ENCODE results near the gene PHF2. TPM values are rescaled to one million over a fixed set of nuclear protein-coding genes. Genes with fewer than 3 reads are reported as not detected.

PHF2 gene
- total RNA-seq, 2 donors from 2014 or later: 32.4 to 32.9 TPM

DNA sequence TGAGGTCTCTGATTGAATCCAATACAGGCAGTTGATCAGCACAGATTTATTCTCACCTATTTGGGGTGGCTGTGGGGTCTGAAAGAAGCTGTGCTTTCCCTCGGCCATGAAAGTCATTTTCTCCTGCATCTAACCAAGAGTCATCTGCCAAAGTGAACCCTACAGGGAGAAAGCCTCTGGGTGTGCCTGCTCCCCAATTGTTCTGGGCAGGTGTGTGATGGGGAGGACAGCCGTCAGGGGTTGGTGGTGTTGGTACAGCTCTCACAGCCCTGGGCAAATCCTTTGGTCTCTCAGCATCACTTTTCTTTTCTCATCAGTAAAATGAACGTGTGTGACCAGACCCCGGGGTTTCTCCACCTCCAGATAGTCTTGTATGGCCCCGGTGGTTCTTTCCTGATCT, 2.5 kb downstream of the PHF2 start:
- TF ChIP-seq POLR2A (IDR thresholded peaks at IDR 0.05): no peak
- TF ChIP-seq, protein P1, sequence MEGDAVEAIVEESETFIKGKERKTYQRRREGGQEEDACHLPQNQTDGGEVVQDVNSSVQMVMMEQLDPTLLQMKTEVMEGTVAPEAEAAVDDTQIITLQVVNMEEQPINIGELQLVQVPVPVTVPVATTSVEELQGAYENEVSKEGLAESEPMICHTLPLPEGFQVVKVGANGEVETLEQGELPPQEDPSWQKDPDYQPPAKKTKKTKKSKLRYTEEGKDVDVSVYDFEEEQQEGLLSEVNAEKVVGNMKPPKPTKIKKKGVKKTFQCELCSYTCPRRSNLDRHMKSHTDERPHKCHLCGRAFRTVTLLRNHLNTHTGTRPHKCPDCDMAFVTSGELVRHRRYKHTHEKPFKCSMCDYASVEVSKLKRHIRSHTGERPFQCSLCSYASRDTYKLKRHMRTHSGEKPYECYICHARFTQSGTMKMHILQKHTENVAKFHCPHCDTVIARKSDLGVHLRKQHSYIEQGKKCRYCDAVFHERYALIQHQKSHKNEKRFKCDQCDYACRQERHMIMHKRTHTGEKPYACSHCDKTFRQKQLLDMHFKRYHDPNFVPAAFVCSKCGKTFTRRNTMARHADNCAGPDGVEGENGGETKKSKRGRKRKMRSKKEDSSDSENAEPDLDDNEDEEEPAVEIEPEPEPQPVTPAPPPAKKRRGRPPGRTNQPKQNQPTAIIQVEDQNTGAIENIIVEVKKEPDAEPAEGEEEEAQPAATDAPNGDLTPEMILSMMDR (IDR thresholded peaks at IDR 0.05): no peak
- TF ChIP-seq POLR2AphosphoS5 (IDR thresholded peaks at IDR 0.05): no peak
- WGBS: 73% methylated on average over 5 of the region's 5 CpGs
- no peak for DNase-seq (ENCODE audit: low spot score)
- Histone ChIP-seq H3K9me3 (no peaks in the 10 kb centered on the region), H3K27me3 (replicated peaks; ENCODE audit: insufficient read depth) (no peaks in the 10 kb centered on the region), H3K27ac (peak overlapping the region; percentile 90 to 95), H3K4me3 (no peak overlapping the region), H3K36me3 (no peaks in the 10 kb centered on the region), H3K4me1 (replicated peaks) (peaks cover 37% of the 10 kb centered on the region)
- intact Hi-C loops (cut with DNase I): no loop called here

GRCh38 chr9:93579711-93580516, 3.5 kb downstream of the PHF2 start:
- TF ChIP-seq POLR2AphosphoS5 (IDR thresholded peaks at IDR 0.05) (no peak), POLR2A (IDR thresholded peaks at IDR 0.05) (no peak)
- TF ChIP-seq, protein P1 (IDR thresholded peaks at IDR 0.05): no peak

DNA sequence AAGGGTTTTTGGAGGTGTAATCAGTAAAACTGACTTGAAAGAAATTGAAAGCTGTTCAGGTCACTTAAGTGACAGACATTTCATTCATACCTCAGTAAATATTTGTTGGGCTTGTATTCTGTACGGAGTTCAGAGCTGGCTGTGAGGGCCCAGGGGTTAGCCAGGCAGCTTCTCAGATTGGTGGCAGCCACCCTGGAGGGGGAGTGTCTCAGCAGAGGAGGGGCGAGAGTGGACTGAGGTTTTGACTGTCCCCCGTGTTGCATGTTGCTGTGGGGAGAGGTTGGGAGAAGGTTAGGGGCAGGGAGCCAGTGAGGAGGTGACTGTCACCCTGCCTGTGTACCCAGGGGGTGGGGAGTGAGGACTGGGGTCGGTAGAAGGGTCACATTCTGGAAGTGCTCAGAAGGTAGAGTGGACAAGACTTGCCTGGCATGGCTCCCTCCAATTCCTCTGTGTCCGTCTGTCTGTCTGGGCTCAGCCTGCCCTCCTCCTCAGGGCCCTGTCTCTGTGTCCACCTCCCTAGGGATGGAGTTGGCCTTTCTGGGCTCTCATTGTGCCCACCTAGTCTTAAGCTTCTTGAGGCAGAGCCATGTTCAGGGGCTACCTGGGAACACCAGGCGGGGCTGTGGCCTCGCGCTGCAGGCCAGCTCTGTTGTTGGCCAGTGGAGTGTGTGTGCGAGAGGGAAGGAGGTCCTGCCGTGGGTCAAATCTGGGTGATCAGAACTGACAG, 4.4 kb downstream of the PHF2 start:
- H3K36me3 ChIP-seq: no peaks in the 10 kb centered on the region
- 65% methylated on average over 10 of the region's 10 CpGs for WGBS
- H3K9me3 ChIP-seq: no peaks in the 10 kb centered on the region
- H3K4me3 ChIP-seq: no peak overlapping the region
- no peak for DNase-seq (ENCODE audit: low spot score)
- peaks cover 31% of the 10 kb centered on the region for H3K4me1 ChIP-seq (replicated peaks)
- H3K27me3 ChIP-seq (replicated peaks; ENCODE audit: insufficient read depth): no peaks in the 10 kb centered on the region
- intact Hi-C loops (cut with DNase I): no loop called here
- peak overlapping the region in 1 of 2 donors; percentile 23 for H3K27ac ChIP-seq
- TF ChIP-seq POLR2AphosphoS5 (IDR thresholded peaks at IDR 0.05) (no peak), POLR2A (IDR thresholded peaks at IDR 0.05) (no peak)
- TF ChIP-seq, protein P1 (IDR thresholded peaks at IDR 0.05): no peak

More at GRCh38 chr9:93579711-93580516, 3.5 kb downstream of the PHF2 start:
- H3K4me1 ChIP-seq (replicated peaks): peaks cover 36% of the 10 kb centered on the region
- H3K27ac ChIP-seq: peak overlapping the region in 1 of 2 donors; percentile 23
- DNase-seq (ENCODE audit: low spot score): no peak
- no peaks in the 10 kb centered on the region for H3K36me3 ChIP-seq
- no peaks in the 10 kb centered on the region for H3K9me3 ChIP-seq
- 72% methylated on average over 20 of the region's 20 CpGs for WGBS
- no peak overlapping the region for H3K4me3 ChIP-seq
- no peaks in the 10 kb centered on the region for H3K27me3 ChIP-seq (replicated peaks; ENCODE audit: insufficient read depth)
- intact Hi-C loops (cut with DNase I): no loop called here

GRCh38 chr9:93582115-93582514, 5.7 kb downstream of the PHF2 start:
- intact Hi-C loops (cut with DNase I): no loop called here
- Histone ChIP-seq H3K27me3 (replicated peaks; ENCODE audit: insufficient read depth) (no peaks in the 10 kb centered on the region), H3K36me3 (no peaks in the 10 kb centered on the region), H3K4me1 (replicated peaks) (peaks cover 31% of the 10 kb centered on the region), H3K9me3 (no peaks in the 10 kb centered on the region), H3K27ac (no peak overlapping the region), H3K4me3 (no peak overlapping the region)
- WGBS: 55% methylated on average over 5 of the region's 5 CpGs
- TF ChIP-seq POLR2AphosphoS5 (IDR thresholded peaks at IDR 0.05): no peak
- TF ChIP-seq, protein P1 (IDR thresholded peaks at IDR 0.05): no peak
- no peak for TF ChIP-seq POLR2A (IDR thresholded peaks at IDR 0.05)
- no peak for DNase-seq (ENCODE audit: low spot score)
